ENCODE data around the gene ZXDB.
A peak's percentile ranks its signal among the peaks of the same experiment; 100 is the strongest.
"Not testable (repeated sequence)": the region's sequence is repeated elsewhere in the genome, so short reads cannot be mapped to it uniquely, and the experiment has no call there.

The ZXDB gene

GRCh38 chrX:57591284-57592159 lies at the start of gene ZXDB:
TSS of gene ZXDB (plus strand) at chrX:57592011. CDS start at chrX:57592049, 38 bp downstream.
- DNase-seq: not testable (repeated sequence)

GRCh38 chrX:57565198-57565597 lies 26.6 kb upstream of the ZXDB start:
- no peak for DNase-seq

DNA sequence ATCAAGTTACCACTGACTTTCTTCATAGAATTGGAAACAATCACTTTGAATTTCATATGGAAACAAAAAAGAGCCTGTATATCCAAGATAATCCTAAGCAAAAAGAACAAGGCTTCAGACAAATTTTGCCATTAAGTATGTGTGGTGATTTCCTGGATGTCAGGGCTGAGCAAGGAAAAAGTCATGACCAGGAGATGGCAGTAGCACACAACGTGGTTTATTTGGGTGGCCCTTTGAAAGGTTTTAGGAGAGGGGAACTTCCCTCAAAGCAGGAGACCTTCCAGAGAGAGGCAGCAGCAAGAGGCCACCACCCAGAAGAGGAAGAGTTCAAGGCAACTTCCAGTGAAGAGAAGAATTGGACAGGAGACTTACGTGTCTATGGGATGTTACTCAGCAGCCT lies 18.1 kb upstream of the ZXDB start:
- peak; percentile 3 for DNase-seq

DNA sequence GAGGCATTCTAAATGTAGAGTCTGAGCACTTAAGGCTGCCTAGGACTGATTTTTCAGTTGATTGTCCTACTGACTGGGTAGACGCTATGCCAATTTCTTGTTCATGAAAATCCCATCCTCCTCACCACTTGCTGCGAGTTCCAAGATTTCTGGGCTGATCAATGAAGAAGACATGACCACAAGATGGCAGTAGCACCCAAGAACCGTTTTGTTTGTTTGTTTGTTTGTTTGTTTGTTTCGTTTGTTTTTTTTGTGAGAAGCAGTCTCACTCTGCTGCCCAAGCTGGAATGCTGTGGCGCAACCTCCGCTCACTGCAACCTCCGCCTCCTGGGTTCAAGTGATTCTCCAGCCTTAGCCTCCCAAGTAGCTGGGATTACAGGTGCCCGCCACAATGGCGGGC lies 8.9 kb upstream of the ZXDB start:
- not testable (repeated sequence) for DNase-seq

DNA sequence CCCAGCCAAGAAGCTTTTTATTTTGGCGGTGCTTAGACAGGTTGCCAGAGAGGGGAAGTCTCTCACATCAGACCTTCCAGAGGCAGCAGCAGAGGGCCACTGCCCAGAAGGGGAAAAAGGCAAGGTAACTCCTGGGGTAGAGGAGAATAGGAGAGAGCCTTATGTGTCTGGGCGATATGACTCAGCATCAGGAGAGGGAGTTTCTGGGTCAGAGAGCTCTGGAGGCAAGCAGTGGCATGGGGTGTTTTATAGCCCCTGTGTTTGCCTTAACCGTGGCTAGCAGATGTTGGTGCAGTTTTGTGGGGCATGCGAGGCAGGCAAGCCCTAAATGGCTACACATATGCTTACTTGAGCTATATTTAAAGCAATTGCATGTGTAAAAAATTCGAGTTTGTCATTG lies 8.3 kb upstream of the ZXDB start:
- no peak for DNase-seq

GRCh38 chrX:57586360-57586759 lies 5.5 kb upstream of the ZXDB start:
- no peak for DNase-seq

DNA sequence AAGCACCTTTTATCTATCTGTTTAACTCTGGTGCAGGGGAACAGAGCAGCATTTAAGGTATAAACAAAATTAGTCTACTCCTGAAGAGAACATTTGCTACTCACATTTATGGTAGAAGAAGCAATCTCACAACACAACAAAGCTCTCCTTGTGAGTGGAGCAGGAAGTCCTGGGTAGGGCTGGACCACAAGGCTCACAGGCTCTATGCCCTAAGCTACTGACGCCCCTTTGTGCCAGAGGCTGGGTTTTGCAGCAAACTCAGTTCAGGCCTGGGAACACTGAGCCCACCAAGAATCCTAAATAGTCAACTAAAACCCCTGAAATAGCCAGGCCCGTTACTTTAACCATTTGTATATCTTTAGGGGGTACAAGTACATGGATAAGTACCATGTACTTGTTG lies 4.7 kb upstream of the ZXDB start:
- no peak for DNase-seq

DNA sequence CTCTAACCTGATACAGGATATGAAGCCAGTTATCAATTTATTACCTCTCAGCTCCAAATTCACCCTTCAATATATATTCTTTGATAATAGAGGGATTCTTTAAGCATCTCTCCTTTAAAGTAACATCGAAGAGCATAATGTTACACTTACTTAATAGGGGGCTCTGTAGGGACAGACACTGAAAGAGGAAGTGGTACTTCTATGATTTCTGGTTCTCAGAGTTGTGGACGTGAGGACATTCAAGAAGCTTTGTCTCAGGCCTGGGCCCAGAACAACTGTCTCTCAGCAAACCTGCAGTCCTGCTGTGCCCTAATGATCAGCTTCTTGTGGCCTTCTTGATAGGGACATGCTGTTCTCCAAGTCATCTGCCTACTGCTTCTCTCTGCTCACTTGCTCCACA lies 4.2 kb upstream of the ZXDB start:
- DNase-seq: no peak

DNA sequence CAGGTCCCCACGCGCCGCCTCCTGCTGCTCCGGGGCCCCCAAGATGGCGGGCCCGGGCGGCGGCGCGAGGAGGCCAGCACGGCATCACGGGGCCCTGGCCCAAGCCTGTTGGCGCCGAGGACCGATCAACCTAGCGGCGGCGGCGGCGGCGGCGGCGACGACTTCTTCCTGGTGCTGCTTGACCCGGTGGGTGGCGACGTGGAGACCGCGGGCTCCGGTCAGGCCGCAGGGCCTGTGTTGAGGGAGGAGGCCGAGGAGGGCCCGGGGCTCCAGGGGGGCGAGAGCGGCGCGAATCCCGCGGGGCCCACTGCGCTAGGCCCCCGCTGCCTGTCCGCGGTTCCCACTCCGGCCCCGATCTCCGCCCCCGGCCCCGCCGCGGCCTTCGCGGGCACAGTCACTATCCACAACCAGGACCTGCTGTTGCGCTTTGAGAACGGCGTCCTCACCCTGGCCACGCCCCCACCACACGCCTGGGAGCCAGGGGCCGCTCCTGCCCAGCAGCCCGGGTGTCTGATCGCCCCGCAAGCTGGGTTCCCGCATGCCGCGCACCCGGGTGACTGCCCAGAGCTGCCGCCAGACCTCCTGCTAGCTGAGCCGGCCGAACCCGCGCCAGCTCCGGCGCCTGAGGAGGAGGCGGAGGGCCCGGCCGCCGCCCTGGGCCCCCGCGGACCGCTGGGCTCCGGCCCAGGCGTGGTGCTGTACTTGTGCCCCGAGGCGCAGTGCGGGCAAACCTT lies 516 bp downstream of the ZXDB start:
- DNase-seq: peak; percentile 9

DNA sequence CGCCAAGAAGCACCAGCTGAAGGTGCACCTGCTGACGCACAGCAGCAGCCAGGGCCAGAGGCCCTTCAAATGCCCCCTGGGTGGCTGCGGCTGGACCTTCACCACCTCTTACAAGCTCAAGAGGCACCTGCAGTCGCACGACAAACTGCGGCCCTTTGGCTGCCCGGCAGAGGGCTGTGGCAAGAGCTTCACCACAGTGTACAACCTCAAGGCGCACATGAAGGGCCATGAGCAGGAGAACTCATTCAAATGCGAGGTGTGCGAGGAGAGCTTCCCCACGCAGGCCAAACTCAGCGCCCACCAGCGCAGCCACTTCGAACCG lies 1.0 kb downstream of the ZXDB start:
- DNase-seq: peak; percentile 9

GRCh38 chrX:57595381-57595811 lies 3.6 kb downstream of the ZXDB start:
- no peak for DNase-seq

DNA sequence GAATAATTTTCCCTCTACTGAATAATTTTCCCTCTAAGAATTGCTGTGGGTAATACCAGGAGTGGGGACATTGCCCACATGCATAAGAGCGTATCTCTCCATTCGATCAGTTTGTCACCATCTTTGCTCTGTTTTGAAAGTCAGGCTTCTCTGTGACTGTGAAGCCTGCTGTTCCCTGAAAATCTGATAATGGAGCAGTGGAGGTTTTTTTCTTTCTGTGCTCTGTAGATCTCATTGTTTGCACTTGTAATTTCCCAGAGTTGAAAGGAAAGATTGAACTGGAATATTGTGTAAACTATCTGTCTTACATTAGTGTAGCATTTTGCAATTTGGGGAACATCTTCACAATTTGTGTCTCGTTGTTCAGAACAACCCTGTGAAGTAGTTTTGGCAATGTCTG lies 4.3 kb downstream of the ZXDB start:
- no peak for DNase-seq

GRCh38 chrX:57596516-57596915 lies 4.7 kb downstream of the ZXDB start:
- DNase-seq: no peak

DNA sequence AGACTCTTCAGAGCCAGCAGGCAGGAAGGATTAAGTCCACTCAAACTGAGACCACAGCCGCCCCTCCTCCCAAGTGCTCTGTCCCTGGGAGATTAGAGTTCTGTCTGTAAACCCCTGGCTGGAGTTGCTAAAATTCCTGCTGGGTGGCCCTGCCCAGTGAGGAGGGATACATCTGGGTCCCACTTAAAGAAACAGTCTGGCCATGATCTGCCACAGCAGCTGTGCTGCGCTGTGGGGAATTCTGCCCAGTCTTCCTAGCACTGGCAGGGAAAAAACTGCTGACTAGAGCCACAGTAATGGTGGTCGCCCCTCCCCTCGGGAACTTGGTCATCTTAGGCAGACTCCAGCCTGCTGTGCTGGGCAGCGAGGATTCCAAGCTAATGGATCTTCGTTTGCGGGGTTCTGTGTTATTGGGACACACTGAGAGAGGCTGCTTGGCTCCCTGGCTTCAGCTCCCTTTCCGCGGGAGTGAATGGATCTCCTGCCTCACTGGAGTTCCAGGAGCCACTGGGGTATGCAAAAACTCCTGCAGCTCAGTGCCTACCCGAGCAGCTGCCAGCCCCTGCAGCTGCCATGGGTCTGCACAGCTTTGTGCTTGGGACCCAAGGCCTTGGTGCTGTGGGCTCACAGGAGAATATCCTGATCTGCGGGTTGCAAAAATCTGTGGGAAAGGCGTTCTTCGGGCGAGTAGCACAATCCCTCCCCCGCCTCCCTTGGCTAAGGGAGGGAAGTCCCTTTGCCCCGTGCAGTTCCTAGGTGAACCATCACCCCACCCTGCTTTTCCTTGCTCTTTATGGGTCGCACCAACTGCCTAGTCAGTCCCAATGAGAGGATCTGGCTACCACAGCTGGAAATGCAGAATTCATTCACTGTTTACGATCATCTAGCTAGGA lies 15.7 kb downstream of the ZXDB start:
- no peak for DNase-seq

- DNase-seq: not testable (repeated sequence)
Observed at GRCh38 chrX:57613351-57613750, 21.5 kb downstream of the ZXDB start.

DNA sequence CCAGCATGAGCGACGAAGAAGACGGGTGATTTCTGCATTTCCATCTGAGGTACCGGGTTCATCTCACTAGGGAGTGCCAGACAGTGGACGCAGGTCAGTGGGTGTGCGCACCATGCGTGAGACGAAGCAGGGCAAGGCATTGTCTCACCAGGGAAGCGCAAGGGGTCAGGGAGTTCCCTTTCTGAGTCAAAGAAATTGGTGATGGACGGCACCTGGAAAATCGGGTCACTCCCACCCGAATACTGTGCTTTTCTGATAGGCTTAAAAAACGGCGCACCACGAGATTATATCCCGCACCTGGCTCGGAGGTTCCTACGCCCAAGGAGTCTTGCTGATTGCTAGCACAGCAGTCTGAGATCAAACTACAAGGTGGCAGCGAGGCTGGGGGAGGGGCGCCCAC lies 37.6 kb downstream of the ZXDB start:
- not testable (repeated sequence) for DNase-seq

- DNase-seq: no peak
Observed at GRCh38 chrX:57640674-57641016, 48.8 kb downstream of the ZXDB start.

GRCh38 chrX:57641338-57641737 lies 49.5 kb downstream of the ZXDB start:
- no peak for DNase-seq

DNA sequence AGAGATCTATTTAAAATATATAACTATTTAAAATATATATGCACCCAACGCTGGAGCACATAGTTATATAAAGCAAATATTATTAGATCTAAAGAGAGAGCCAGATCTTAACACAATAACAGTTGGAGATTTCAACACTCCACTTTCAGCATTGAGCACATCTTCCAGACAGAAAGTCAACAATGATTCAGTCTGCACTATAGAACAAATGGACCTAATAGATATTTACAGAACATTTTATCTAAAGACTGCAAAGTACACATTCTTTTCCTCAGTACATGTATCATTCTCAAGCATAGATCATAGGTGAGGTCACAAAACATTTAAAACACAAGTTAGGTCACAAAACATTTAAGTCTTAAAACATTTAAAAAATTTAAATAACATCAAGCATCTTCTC lies 51.9 kb downstream of the ZXDB start:
- DNase-seq: no peak

- DNase-seq: no peak
Observed at GRCh38 chrX:57647020-57647419, 55.2 kb downstream of the ZXDB start.
